ENCODE results near the gene ACAP2.
"Not testable (repeated sequence)": the region's sequence is repeated elsewhere in the genome, so short reads cannot be mapped to it uniquely, and the experiment has no call there.

ACAP2 gene

DNA sequence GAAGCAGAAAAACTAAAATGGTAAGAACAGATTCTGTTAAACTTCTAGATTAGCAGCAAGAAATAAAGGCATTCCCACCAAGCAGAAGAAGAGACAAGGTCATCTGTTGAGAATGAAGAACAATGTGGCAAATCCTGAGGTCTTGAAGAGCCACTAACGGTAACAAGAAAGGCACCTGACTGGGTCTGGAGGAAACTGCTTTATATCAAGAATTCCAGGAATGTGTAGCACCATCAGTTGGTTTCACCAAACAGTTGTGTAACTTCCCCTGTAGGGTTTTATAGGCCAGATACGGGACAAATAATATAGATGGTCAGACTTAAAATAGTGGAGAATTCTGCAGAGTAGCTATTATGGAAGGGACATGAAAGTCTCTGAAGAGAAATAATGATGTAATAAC is 57.3 kb downstream of the ACAP2 start:
- no peak for DNase-seq

DNA sequence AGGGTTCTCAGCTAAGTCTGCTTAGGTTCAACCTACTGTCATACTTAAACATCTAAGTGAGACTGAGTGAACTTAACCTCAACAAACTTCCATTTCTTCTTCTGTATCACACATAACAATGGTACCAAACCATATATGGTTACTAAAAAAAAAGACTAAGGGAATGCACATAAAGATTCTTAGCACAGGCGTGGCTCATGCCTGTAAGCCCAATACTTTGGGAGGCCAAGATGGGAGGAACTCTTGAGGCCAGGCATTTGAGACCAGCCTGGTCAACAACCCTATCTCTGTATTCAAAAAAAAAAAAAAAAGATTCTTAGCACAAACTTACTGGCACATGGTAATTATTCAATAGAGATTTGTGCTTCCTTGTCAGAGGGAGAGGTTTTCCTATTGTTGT is 57.9 kb downstream of the ACAP2 start:
- no peak for DNase-seq

GRCh38 chr3:195372220-195372619 is 70.6 kb downstream of the ACAP2 start:
- DNase-seq: no peak

DNA sequence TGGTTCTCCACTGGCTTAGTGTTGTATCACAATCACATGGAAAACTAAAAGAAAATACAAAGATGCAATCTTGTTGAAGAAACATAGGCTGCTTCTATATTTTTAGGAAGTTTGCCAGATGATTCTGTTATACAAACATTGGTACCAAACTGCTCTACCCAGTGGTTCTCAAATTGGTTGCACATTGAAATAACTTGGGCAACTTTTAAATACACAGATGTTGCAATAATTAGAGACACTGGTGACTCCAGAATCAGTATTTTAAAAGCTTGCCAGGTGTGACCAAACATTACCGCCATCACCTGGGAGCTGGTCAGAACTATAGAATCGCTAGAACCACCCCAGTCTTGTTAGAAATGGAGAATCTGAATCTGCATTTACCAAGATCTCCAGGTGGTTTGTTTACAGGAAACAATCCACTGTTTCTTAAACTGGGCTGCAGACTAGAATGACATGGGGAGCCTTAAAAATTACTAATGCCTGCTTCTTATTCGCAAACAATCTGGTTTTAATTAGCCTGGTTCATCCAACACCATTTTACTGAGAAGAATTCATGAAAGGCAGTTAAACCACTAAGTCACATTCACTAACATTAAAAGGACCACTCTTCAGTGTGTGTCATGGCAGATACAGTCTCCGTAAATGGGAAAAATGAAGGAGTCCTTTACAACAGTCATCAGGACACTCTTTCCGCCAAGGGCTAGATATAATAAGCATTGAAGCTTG is 76.5 kb downstream of the ACAP2 start:
- DNase-seq: no peak

GRCh38 chr3:195365371-195365770 is 77.4 kb downstream of the ACAP2 start:
- DNase-seq: no peak

DNA sequence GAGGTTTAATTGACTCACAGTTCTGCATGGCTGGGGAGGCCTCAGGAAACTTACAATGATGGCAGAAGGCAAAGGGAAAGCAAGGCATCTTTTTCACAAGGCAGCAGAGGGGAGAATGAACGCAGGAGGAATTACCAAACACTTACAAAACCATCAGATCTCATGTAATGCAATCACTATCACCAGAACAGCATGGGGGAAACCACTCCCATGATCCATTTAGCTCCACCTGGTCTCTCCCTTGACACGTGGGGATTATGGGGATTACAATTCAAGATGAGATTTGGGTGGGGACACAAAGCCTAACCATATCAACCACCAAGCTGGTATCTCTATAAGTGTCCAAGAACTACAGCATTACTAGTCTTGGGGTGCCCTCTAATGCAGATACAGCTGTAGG is 85.0 kb downstream of the ACAP2 start:
- not testable (repeated sequence) for DNase-seq

GRCh38 chr3:195356151-195357086 is 86.4 kb downstream of the ACAP2 start:
- no peak for DNase-seq

GRCh38 chr3:195354009-195354408 is 88.8 kb downstream of the ACAP2 start:
- not testable (repeated sequence) for DNase-seq

GRCh38 chr3:195352895-195353488 is 89.8 kb downstream of the ACAP2 start:
- no peak for DNase-seq

GRCh38 chr3:195348426-195349115 is 94.2 kb downstream of the ACAP2 start:
- no peak for DNase-seq

DNA sequence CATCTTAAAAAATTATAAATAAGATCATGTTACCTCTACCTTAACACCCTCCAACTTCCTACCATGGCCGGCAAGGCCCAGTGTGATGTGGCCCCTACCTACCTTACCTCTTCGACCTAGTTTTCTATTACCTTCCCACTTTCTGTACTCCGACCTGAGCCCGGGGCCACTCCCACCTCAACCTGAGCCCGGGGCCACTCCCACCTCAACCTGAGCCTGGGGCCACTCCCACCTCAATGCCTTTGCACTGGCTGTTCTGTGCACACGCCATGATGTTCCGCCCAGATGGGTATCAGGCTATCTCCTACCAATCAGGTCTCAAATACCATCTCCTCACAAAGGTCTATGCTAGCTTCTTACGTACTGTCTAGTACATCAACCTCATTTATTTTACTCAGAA is 105.1 kb downstream of the ACAP2 start:
- no peak for DNase-seq

DNA sequence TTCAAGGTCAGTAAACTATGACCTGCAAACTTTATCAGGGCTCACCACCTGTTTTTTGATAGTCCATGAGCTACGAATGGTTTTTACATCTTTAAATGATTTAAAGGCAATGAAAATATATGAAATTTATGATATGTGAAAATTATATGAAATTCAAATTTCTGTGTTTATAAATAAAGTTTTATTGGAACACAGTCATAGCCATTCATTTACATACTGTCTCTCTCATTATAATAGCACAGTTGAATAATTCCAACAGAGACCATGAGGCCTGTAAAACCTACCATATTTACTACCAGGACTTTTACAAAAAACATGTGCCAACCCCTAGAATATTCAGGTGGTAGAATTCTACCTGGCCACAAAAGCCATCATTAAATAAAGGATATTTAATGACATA is 107.9 kb downstream of the ACAP2 start:
- DNase-seq: no peak

DNA sequence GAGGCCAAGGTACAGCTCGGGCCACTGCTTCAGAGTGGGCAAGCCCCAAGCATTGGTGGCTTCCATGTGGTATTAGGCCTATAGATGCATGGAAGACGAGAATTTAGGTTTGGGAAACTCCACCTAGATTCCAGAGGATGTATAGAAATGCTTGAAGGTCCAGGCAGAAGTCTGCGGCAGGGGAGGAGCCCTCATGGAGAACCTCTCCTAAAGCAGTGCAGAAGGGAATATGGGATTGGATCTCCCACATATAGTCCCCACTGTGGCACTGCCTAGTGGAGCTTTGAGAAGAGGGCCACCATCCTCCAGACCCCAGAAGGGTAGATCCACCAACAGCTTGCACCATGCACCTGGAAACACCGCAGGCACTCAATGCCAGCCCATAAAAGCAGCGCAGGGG is 123.8 kb downstream of the ACAP2 start:
- no peak for DNase-seq

GRCh38 chr3:195312714-195313113 is 130.1 kb downstream of the ACAP2 start:
- no peak for DNase-seq

GRCh38 chr3:195307711-195308110 is 135.1 kb downstream of the ACAP2 start:
- no peak for DNase-seq

DNA sequence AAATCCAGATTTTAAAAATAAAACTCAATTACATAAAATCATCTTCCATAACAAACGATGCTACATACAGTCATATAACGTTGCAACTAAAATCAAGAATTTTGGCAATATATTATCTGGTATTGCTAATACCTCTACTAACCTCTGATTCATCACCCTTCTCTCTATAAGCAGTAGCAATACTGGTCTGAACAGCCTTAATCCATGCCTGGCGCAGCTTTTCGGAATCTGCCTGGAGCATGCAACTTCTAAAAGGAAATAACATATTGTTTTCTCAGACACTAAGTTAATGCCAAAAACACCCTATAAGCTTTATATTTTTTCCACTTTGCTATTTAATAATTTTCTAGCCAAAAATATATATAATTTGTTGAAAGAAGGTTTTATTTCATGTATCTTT is 136.5 kb downstream of the ACAP2 start:
- DNase-seq: no peak

DNA sequence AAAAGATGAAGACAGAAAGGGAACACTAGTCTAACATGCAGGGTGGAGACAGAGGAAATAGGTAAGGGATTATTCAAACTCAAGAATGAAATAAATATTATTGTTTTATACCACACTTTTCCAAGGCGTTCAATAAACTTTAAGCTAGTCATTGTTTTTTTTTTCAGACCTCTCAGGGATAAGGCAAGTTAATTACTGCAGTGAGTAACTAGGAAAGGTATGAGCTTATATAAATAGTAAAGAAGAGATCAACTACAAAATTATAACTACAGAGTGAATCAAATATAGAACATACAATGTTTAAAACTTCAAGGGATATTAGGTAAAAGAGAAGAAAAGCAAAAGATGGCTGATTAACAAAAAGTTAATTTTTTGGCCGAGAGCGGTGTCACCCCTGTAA is 140.4 kb downstream of the ACAP2 start:
- DNase-seq: no peak

- no peak for DNase-seq
These were observed 145.4 kb downstream of the ACAP2 start for GRCh38 chr3:195297446-195297845.

DNA sequence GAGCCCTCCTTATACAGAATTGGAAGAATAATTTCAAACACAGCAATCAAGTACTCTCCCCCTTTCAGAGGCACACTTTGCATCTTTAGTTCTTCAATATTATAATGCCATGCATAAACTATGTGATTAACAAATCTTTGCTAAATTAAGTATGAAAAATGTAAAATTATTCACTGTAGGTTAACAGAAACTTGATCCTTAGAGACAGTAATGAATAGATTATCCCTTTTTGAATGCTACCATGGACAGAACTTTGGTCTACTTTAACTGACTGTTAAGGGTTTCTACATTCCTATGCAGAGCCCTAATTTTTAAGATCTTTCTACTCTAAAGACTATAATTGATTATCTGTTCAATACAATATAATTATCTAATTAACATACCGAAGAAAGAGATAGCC is 146.2 kb downstream of the ACAP2 start:
- DNase-seq: no peak

- DNase-seq: no peak
These were observed 151.7 kb downstream of the ACAP2 start for GRCh38 chr3:195291121-195291520.

- not testable (repeated sequence) for DNase-seq
These were observed 152.2 kb downstream of the ACAP2 start for GRCh38 chr3:195290643-195291042.

DNA sequence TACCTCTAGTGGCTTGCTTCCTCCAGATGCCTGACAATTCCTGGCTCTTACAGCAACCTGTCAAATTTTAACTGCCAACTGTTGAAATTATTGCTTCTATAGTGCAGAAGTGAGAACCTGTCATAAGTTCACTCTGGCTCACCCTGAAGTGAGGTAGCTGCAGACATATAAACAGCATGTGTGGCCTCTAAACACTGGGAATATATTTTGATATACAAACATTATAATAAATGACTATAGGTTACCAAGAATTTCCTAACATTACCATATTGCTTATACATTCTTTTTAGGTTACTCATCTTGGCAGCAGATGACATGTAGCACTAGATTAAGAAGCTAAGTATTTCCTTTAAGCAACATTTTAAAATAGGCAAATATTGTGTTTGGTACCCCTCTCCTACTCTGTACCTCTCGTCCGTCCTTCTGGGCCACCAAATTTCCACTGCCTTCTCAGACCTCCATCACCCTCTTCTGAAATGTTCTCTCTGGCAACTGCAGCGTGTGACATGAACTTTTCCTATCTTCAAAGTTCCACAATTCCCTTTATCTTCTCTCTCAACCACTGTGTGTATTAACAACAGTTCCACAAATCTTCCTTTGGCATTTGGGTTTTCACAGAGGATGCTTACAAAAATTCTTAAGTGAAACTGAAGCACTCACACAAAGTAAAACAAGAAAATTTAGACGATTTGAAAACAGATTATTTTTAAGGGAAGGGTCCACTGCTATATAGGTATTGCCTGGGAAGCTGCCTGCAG is 156.5 kb downstream of the ACAP2 start:
- DNase-seq: no peak
